Mucosa of rectum (tissue), 2 donors: ENCODE results near the gene SLC44A5.
"Not testable (repeated sequence)": the region's sequence is repeated elsewhere in the genome, so short reads cannot be mapped to it uniquely, and the experiment has no call there.

ENCODE experiments used
- H3K27ac ChIP-seq, 2 donors: one replicate each; pipeline ENCODE4 v1.7.0; 2013; ENCODE audit warnings: inconsistent platforms in 2 of 2, low read depth in 2 of 2, low read length in 2 of 2
- H3K27me3 ChIP-seq, 2 donors: one replicate each; pipeline ENCODE4 v1.7.0; 2013; ENCODE audit warnings: low read length in 2 of 2; ENCODE audit not compliant: control insufficient read depth in 2 of 2, insufficient read depth in 2 of 2
- H3K36me3 ChIP-seq, 2 donors: one replicate each; pipeline ENCODE4 v1.7.0; 2013; ENCODE audit warnings: low read length in 2 of 2; ENCODE audit not compliant: control insufficient read depth in 2 of 2, insufficient read depth in 2 of 2
- H3K4me1 ChIP-seq, 2 donors: one replicate each; pipeline ENCODE4 v1.7.0; 2013; ENCODE audit warnings: low read length in 2 of 2, mild to moderate bottlenecking in 1 of 2; ENCODE audit not compliant: control insufficient read depth in 2 of 2, insufficient read depth in 2 of 2
- H3K4me3 ChIP-seq, 2 donors: one replicate each; pipeline ENCODE4 v1.7.0; 2013; ENCODE audit warnings: low read length in 2 of 2
- H3K9ac ChIP-seq, 2 donors: one replicate each; pipeline ENCODE4 v1.7.0; 2013; ENCODE audit warnings: low read length in 2 of 2, low read depth in 1 of 2, mild to moderate bottlenecking in 1 of 2
- H3K9me3 ChIP-seq, 2 donors: one replicate each; pipeline ENCODE4 v1.7.0; 2013; ENCODE audit warnings: low read length in 2 of 2; ENCODE audit not compliant: control insufficient read depth in 2 of 2
- donor health status: healthy.
- donor health status: Normal muscosa, but diverticular disease.

The SLC44A5 gene

DNA sequence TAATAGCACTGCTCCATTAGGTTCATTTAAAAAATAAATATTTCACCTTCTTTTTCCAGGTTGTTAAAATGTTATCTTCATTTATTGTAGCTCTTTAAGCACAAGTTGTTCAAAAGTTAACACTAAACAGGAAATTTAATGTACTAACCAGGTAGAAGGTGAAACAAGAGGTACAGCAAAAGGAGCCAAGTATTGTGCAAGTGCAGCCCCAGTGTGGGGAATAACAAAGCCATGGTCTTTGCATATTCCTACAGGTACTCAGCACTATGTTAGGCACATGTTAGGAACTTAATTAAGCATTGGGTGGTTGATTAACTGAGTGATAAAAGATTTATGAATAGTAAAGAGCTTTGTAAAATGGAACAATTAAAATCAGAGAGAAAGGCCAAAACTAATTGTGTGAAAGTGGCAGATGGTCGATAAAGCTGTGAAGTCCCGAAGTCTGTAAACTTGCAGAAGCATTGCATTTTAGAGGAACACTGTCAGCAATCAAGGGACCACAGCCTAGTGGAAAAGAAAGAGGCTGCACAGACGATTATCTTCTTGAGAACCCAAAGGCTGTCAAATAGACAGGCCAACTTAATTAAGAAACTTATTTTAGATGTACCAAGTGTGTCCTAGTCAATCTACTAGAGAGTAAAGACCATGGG, 185.8 kb downstream of the SLC44A5 start:
- Histone ChIP-seq H3K4me1 (no peaks in the 10 kb centered on the region), H3K27me3 (no peaks in the 10 kb centered on the region), H3K9ac (no peak overlapping the region), H3K4me3 (no peak overlapping the region), H3K36me3 (no peaks in the 10 kb centered on the region), H3K27ac (no peak overlapping the region), H3K9me3 (no peaks in the 10 kb centered on the region)

DNA sequence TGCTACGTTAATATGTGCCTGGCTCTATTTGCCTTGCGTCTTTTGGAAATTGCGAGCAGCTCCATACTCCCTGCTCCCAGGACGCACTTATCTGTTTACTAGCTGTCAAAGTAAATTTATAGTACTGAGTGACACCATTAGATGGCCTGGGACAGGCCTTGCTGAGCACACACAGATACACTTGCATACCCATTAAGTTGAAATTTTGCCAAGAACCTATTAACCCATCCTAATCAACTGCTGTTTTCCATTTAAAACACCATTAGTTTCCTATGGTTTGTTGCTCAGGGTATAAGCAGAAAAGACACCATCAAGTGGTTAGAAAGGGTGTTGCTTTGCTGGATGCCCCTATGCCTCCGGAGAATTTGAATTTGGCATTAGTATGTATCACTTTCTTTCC, 187.3 kb downstream of the SLC44A5 start:
- no peaks in the 10 kb centered on the region for H3K4me1 ChIP-seq
- no peaks in the 10 kb centered on the region for H3K9me3 ChIP-seq
- no peaks in the 10 kb centered on the region for H3K36me3 ChIP-seq
- no peaks in the 10 kb centered on the region for H3K27me3 ChIP-seq
- no peak overlapping the region for H3K27ac ChIP-seq
- no peak overlapping the region for H3K9ac ChIP-seq
- no peak overlapping the region for H3K4me3 ChIP-seq

- Histone ChIP-seq H3K27ac (no peak overlapping the region), H3K4me3 (no peak overlapping the region), H3K27me3 (no peaks in the 10 kb centered on the region), H3K9me3 (no peaks in the 10 kb centered on the region), H3K36me3 (no peaks in the 10 kb centered on the region), H3K4me1 (no peaks in the 10 kb centered on the region), H3K9ac (no peak overlapping the region)
Observed at GRCh38 chr1:75423136-75423535, 187.8 kb downstream of the SLC44A5 start.

DNA sequence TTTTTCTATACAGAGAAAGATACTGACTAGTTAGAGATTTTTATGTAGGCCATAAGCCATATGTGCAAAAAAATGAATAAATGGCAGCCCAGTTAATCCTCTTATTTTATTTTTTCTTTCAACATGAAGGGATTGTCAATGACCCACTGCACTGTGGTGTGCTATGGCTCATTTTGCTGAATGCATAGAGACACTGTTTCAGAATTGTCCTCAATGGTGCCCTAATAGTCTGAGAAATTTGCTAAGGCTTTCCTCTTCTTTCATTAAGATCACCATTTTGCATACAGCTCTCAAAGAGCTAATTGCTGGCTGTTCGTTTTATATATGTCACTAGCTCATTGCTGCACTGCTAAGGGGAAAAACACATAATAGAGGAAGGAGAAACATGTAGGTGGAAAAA, 189.5 kb downstream of the SLC44A5 start:
- Histone ChIP-seq H3K4me3 (no peak overlapping the region), H3K27ac (no peak overlapping the region), H3K9me3 (no peaks in the 10 kb centered on the region), H3K36me3 (no peaks in the 10 kb centered on the region), H3K27me3 (no peaks in the 10 kb centered on the region), H3K4me1 (no peaks in the 10 kb centered on the region), H3K9ac (no peak overlapping the region)

GRCh38 chr1:75415187-75415586, 195.7 kb downstream of the SLC44A5 start:
- no peaks in the 10 kb centered on the region for H3K9me3 ChIP-seq
- no peak overlapping the region for H3K4me3 ChIP-seq
- H3K4me1 ChIP-seq: no peaks in the 10 kb centered on the region
- no peak overlapping the region for H3K27ac ChIP-seq
- no peak overlapping the region for H3K9ac ChIP-seq
- H3K36me3 ChIP-seq: no peaks in the 10 kb centered on the region
- H3K27me3 ChIP-seq: no peaks in the 10 kb centered on the region

- Histone ChIP-seq H3K9me3 (no peaks in the 10 kb centered on the region), H3K36me3 (no peaks in the 10 kb centered on the region), H3K4me3 (no peak overlapping the region), H3K27me3 (no peaks in the 10 kb centered on the region), H3K27ac (no peak overlapping the region), H3K4me1 (no peaks in the 10 kb centered on the region), H3K9ac (no peak overlapping the region)
Observed at GRCh38 chr1:75412616-75413015, 198.3 kb downstream of the SLC44A5 start.

DNA sequence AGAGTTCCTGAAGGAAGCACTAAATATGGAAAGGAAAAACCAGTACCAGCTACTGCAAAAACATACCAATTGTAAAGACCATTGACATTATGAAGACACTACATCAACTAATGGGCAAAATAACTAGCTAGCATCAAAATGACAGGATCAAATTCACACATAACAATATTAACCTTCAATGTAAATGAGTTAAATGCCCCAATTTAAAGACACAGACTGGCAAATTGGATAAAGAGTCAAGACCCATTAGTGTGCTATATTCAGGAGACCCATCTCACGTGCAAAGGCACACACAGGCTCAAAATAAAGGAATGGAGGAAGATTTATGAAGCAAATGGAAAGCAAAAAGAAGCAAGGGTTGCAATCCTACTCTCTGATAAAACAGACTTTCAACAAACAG, 206.2 kb downstream of the SLC44A5 start:
- H3K9me3 ChIP-seq, H3K27ac ChIP-seq, H3K4me1 ChIP-seq, H3K4me3 ChIP-seq, H3K36me3 ChIP-seq, H3K9ac ChIP-seq, H3K27me3 ChIP-seq: not testable (repeated sequence)

GRCh38 chr1:75403147-75403646, 207.7 kb downstream of the SLC44A5 start:
- H3K4me1 ChIP-seq, H3K36me3 ChIP-seq, H3K4me3 ChIP-seq, H3K9me3 ChIP-seq, H3K27me3 ChIP-seq, H3K9ac ChIP-seq, H3K27ac ChIP-seq: not testable (repeated sequence)

GRCh38 chr1:75400716-75401115, 210.2 kb downstream of the SLC44A5 start:
- no peaks in the 10 kb centered on the region for H3K27me3 ChIP-seq
- no peak overlapping the region for H3K27ac ChIP-seq
- H3K9ac ChIP-seq: no peak overlapping the region
- no peaks in the 10 kb centered on the region for H3K9me3 ChIP-seq
- H3K4me1 ChIP-seq: no peaks in the 10 kb centered on the region
- H3K4me3 ChIP-seq: no peak overlapping the region
- H3K36me3 ChIP-seq: no peaks in the 10 kb centered on the region

- no peaks in the 10 kb centered on the region for H3K36me3 ChIP-seq
- no peaks in the 10 kb centered on the region for H3K27me3 ChIP-seq
- no peak overlapping the region for H3K9ac ChIP-seq
- no peaks in the 10 kb centered on the region for H3K9me3 ChIP-seq
- H3K4me1 ChIP-seq: no peaks in the 10 kb centered on the region
- H3K4me3 ChIP-seq: no peak overlapping the region
- H3K27ac ChIP-seq: no peak overlapping the region
Observed at GRCh38 chr1:75396745-75397144, 214.2 kb downstream of the SLC44A5 start.

DNA sequence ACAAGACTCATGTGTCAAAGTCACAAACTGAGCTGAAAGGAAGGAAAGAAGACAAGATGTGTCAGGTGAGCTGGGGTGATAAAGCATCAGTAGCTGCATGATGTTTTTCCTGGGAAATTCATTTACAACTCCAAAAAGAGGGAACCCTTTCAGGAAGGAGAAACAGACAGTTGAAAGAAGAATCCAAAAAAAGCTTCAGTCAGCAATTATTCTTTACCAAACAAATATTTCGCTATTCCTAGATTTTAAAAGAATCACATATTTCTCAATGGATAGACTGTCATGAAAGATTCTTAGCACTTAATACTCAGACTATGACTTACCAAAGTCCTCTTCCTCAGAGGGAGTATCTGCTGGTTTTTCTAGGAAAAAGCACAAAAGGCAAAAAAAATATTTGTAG, 214.7 kb downstream of the SLC44A5 start:
- Histone ChIP-seq H3K4me1 (no peaks in the 10 kb centered on the region), H3K27me3 (no peaks in the 10 kb centered on the region), H3K27ac (no peak overlapping the region), H3K9me3 (no peaks in the 10 kb centered on the region), H3K4me3 (no peak overlapping the region), H3K36me3 (no peaks in the 10 kb centered on the region), H3K9ac (no peak overlapping the region)
